Islet of Langerhans (tissue), 1 donor: Measurements from ENCODE around the gene GRIK2.

ENCODE experiments used
- FAIRE-seq: peaks from one replicate; lab custom pipeline; 2011; peaks lifted over from hg19 to GRCh38; lab: Jason Lieb, UNC

Gene GRIK2

GRCh38 chr6:101887532-101887931 is 494.0 kb downstream of the GRIK2 start:
- no peak for FAIRE-seq

- FAIRE-seq, result no peak
Observed at GRCh38 chr6:101907356-101908217, 514.1 kb downstream of the GRIK2 start.

- no peak for FAIRE-seq
Observed at GRCh38 chr6:101909366-101909765, 515.9 kb downstream of the GRIK2 start.

- no peak for FAIRE-seq
Observed at GRCh38 chr6:101912311-101912710, 518.8 kb downstream of the GRIK2 start.

- FAIRE-seq, result no peak
Observed at GRCh38 chr6:101918471-101918870, 525.0 kb downstream of the GRIK2 start.

GRCh38 chr6:101921829-101922450 is 528.4 kb downstream of the GRIK2 start:
- FAIRE-seq, result no peak

- no peak for FAIRE-seq
Observed at GRCh38 chr6:101926149-101926925, 532.8 kb downstream of the GRIK2 start.

GRCh38 chr6:101931766-101932165 is 538.3 kb downstream of the GRIK2 start:
- FAIRE-seq, result no peak

GRCh38 chr6:101932704-101933103 is 539.2 kb downstream of the GRIK2 start:
- no peak for FAIRE-seq

- no peak for FAIRE-seq
Observed at GRCh38 chr6:101935732-101936131, 542.2 kb downstream of the GRIK2 start.

- no peak for FAIRE-seq
Observed at GRCh38 chr6:101936516-101936915, 543.0 kb downstream of the GRIK2 start.

- no peak for FAIRE-seq
Observed at GRCh38 chr6:101937108-101937507, 543.6 kb downstream of the GRIK2 start.

- FAIRE-seq, result no peak
Observed at GRCh38 chr6:101940391-101940790, 546.9 kb downstream of the GRIK2 start.

GRCh38 chr6:101956961-101957360 is 563.5 kb downstream of the GRIK2 start:
- FAIRE-seq, result no peak

- no peak for FAIRE-seq
Observed at GRCh38 chr6:101961357-101961756, 567.8 kb downstream of the GRIK2 start.

- FAIRE-seq, result no peak
Observed at GRCh38 chr6:101980924-101981323, 587.4 kb downstream of the GRIK2 start.

- FAIRE-seq, result no peak
Observed at GRCh38 chr6:101986476-101986875, 593.0 kb downstream of the GRIK2 start.

- no peak for FAIRE-seq
Observed at GRCh38 chr6:101992286-101992685, 598.8 kb downstream of the GRIK2 start.

- FAIRE-seq, result no peak
Observed at GRCh38 chr6:101994521-101994920, 601.0 kb downstream of the GRIK2 start.

GRCh38 chr6:102015431-102015830 is 621.9 kb downstream of the GRIK2 start:
- no peak for FAIRE-seq

GRCh38 chr6:102022281-102022680 is 628.8 kb downstream of the GRIK2 start:
- no peak for FAIRE-seq

GRCh38 chr6:102022803-102023202 is 629.3 kb downstream of the GRIK2 start:
- FAIRE-seq, result no peak
